Measurements from ENCODE around the gene KCNJ10.

DNA sequence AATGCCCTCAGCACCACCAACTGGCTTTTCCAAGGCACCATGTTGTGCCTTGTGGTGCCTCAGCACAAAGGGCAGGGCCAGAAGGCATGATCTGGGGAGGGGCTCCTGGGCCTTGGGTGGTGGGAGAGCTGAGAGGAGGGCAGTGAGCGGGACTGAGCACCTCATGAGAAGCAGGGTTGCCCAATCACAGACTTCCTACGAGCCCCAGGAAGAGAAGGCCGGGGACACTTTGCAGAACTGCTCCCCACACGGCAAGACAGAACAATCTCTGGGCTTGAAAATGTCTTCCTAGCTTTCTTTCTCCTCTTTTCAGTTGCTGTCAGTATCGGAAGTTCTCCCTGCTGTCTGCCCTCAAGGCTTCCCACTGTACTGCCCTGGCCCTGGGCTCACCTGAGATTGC lies 6.8 kb downstream of the KCNJ10 start:
- TF ChIP-seq, protein P1, sequence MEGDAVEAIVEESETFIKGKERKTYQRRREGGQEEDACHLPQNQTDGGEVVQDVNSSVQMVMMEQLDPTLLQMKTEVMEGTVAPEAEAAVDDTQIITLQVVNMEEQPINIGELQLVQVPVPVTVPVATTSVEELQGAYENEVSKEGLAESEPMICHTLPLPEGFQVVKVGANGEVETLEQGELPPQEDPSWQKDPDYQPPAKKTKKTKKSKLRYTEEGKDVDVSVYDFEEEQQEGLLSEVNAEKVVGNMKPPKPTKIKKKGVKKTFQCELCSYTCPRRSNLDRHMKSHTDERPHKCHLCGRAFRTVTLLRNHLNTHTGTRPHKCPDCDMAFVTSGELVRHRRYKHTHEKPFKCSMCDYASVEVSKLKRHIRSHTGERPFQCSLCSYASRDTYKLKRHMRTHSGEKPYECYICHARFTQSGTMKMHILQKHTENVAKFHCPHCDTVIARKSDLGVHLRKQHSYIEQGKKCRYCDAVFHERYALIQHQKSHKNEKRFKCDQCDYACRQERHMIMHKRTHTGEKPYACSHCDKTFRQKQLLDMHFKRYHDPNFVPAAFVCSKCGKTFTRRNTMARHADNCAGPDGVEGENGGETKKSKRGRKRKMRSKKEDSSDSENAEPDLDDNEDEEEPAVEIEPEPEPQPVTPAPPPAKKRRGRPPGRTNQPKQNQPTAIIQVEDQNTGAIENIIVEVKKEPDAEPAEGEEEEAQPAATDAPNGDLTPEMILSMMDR (IDR thresholded peaks at IDR 0.05), result no peak
- TF ChIP-seq EP300 (IDR thresholded peaks at IDR 0.05) (no peak), POLR2AphosphoS5 (IDR thresholded peaks at IDR 0.05) (no peak), POLR2A (IDR thresholded peaks at IDR 0.05) (no peak)

Data from suprapubic skin (tissue), 4 donors.